AG04450 (cell line): Measurements from ENCODE around the gene MFAP2. TPM values are rescaled to one million over a fixed set of nuclear protein-coding genes. Genes with fewer than 3 reads are reported as not detected.

Source experiments
- CTCF ChIA-PET: fragments of 300-600, 350-600 bp; formaldehyde crosslinking; extraction: SDS; loops from one replicate; lab custom pipeline; 2022; ENCODE audit warnings: antibody characterized with exemption, inconsistent platforms; lab: Charles Lee
- POLR2A ChIA-PET: fragments of 350-600 bp; formaldehyde crosslinking; extraction: SDS; loops from one replicate; lab custom pipeline; 2021; ENCODE audit warnings: antibody characterized with exemption, inconsistent platforms; lab: Yijun Ruan, JAX
- DNase-seq: peaks from one replicate; pipeline ENCODE4 v3.0.0-alpha.2; 2011; ENCODE audit warnings: low read depth, low spot score
- H3K27ac ChIP-seq: one replicate; pipeline ENCODE4 v1.5.1; 2012; ENCODE audit warnings: low read depth, low read length, control low read depth
- H3K27me3 ChIP-seq: one replicate; pipeline ENCODE4 v1.6.0; 2012; ENCODE audit warnings: low read length; ENCODE audit not compliant: control insufficient read depth, insufficient read depth
- H3K4me3 ChIP-seq: 2 replicates; pipeline ENCODE4 v1.5.1; 2011; ENCODE audit warnings: mild to moderate bottlenecking, low read depth, low read length, control low read depth
- H3K9me3 ChIP-seq: 2 replicates; pipeline ENCODE4 v1.5.1; 2012; ENCODE audit warnings: low read length; ENCODE audit not compliant: control insufficient read depth, insufficient read depth
- polyA plus RNA-seq: library from polyadenylated mRNA; depleted of rRNA; stranded (reverse); fragments of >200 nt; gene quantifications from 2 replicates; pipeline ENCODE4 v1.2.3, GENCODE V29; 2011
- TF ChIP-seq, protein P1 (sequence below): IDR thresholded peaks from 2 replicates; pipeline ENCODE4 v1.5.1; 2011; ENCODE audit warnings: low read depth, low read length, control low read depth, inconsistent platforms

Gene MFAP2
- polyA plus RNA-seq, 1 experiment, result 30.9 TPM

DNA sequence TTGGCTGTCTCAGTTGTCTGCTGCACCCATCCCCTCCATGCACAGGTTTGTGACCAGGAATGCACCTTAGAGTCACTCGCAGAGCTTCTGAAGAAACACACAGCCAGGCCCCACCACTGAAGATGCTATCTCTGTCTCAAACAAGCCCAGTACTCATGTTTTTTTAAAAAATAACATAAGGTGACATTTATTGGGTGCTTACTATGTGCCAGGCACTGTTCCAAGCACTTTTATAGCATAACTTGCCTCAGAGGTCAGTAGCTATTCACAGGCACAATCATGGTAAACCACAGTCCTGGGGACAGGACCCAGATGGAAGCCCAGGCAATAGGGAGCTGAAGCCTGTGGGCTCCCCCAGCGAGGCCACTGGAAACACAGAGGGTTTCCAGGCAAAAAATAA lies 40.1 kb upstream of the MFAP2 start:
- Histone ChIP-seq H3K27ac (no peak overlapping the region), H3K27me3 (no peaks in the 10 kb centered on the region), H3K9me3 (no peaks in the 10 kb centered on the region), H3K4me3 (no peak overlapping the region)
- no peak for DNase-seq
- POLR2A ChIA-PET, result no interaction called here
- TF ChIP-seq, protein P1, sequence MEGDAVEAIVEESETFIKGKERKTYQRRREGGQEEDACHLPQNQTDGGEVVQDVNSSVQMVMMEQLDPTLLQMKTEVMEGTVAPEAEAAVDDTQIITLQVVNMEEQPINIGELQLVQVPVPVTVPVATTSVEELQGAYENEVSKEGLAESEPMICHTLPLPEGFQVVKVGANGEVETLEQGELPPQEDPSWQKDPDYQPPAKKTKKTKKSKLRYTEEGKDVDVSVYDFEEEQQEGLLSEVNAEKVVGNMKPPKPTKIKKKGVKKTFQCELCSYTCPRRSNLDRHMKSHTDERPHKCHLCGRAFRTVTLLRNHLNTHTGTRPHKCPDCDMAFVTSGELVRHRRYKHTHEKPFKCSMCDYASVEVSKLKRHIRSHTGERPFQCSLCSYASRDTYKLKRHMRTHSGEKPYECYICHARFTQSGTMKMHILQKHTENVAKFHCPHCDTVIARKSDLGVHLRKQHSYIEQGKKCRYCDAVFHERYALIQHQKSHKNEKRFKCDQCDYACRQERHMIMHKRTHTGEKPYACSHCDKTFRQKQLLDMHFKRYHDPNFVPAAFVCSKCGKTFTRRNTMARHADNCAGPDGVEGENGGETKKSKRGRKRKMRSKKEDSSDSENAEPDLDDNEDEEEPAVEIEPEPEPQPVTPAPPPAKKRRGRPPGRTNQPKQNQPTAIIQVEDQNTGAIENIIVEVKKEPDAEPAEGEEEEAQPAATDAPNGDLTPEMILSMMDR, result no peak
- CTCF ChIA-PET, result interaction anchor here (0.8 kb wide), 1 partner anchor 26 kb away, joined by 4 read pairs; no protein-coding TSS in a partner anchor

DNA sequence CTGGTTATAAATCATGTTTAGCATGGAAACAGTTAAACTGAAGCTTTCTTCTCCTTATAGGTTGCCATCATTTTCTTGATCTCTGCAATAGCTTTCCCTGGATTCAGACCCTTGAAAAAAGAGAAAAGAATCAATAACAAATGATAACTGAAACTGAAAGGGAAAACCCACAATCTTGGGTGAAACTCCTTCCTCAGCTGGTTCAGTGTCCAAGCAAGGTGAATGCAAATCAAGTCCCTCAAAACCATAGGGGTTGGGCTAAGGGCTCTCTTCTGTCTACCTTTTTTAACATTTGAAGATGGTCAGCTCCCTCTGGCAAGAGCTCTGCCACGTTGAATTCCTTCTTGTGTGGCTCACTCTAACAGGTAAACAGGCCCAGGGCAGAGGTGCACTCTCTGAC lies 38.4 kb upstream of the MFAP2 start:
- Histone ChIP-seq H3K9me3 (no peaks in the 10 kb centered on the region), H3K4me3 (no peak overlapping the region), H3K27ac (no peak overlapping the region), H3K27me3 (no peaks in the 10 kb centered on the region)
- TF ChIP-seq, protein P1, result no peak
- DNase-seq, result no peak
- ChIA-PET POLR2A (no interaction called here), CTCF (interaction anchor here (0.7 to 1.0 kb wide), 2 partner anchors 25 to 67 kb away, joined by 4 to 5 read pairs; no protein-coding TSS in a partner anchor)

DNA sequence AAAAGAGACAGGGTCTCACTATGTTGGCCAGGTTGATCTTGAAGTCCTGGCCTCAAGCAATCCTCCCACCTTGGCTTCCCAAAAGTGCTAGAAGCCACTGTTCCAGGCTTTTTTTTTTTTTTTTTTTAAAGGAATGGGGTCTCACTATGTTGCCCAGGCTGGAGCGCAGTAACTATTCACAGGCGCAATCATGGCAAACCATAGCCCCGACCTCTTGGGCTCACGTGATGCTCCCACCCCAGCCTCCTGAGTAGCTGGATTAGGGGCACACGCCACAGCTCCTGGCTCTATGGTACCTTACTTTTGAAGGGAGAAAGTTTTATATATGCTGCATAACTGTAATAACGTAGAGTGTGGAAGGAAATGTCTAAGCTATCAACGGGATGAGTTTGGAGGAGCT lies 37.0 kb upstream of the MFAP2 start:
- Histone ChIP-seq H3K4me3 (no peak overlapping the region), H3K27me3 (no peaks in the 10 kb centered on the region), H3K27ac (no peak overlapping the region), H3K9me3 (no peaks in the 10 kb centered on the region)
- ChIA-PET POLR2A (no interaction called here), CTCF (no interaction called here)
- no peak for DNase-seq
- TF ChIP-seq, protein P1, result no peak

DNA sequence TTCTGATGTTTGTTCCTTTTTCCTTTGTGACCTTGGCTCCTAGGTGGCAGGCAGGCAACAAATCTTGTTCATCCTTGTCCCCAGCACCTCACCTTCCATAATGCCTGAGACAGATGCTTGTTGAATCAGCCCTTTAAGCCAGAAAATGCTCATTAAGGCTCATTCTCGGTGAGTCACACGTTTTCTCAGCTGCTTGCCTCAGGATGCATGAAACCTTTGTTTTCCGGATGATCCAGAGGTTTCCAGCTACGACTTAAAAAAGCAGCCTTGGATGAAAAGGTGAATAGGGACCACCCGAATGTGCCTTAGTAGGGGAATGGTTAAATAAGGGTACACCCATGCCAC lies 35.9 kb upstream of the MFAP2 start:
- DNase-seq, result no peak
- no peaks in the 10 kb centered on the region for H3K27me3 ChIP-seq
- ChIA-PET POLR2A (no interaction called here), CTCF (interaction anchor here (0.7 to 1.5 kb wide), 2 partner anchors 47 to 56 kb away, joined by 3 to 4 read pairs; no protein-coding TSS in a partner anchor)
- H3K9me3 ChIP-seq, result no peaks in the 10 kb centered on the region; the same call in 1 of the 2 replicates
- TF ChIP-seq, protein P1, result no peak
- no peak overlapping the region for H3K27ac ChIP-seq
- no peak overlapping the region for H3K4me3 ChIP-seq

DNA sequence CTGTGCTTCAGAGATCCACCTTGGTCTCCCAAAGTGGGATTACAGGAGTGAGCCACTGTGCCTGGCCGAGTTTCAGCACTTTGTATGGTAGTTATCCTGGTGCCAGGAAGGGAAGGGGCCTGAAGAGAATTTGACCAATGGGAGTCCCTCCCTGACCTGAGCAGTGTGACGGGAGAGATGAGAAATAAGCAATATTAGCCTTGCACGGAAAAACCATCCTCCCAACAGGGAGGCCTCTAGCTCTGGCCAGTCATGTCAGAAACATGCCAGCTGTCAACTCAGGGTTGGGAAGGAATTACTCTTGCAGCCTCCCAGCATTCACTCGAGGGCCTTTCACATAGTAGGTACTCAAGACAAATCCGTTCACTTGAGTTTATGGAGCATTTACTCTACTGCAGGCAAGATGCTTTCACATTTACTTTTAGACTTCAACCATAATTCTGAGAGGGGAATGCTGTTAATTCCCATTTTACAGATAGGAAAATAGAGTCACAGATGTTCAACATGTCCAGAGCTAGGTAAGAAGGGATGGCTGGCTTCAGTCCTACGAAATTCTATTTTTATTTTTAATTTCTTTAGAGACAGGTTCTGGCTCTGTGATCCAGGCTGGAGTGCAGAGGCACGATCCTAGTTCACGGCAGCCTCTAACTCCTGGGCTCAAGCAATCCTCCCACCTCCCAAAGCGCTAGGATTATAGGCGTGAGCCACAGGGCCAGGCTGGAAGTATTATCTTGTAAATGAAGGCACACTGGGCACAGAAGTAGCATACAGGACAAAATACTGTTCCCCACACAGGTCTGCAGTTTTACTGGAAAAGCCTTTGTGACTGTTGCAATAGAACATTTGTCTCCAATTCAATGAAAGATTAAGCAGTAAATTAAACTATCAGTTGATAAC lies 34.5 kb upstream of the MFAP2 start:
- no peak overlapping the region for H3K4me3 ChIP-seq
- POLR2A ChIA-PET, result interaction anchor here (0.7 kb wide), 1 partner anchor 18 kb away, joined by 5 read pairs; no protein-coding TSS in a partner anchor
- H3K27me3 ChIP-seq, result no peaks in the 10 kb centered on the region
- DNase-seq, result no peak
- no peaks in the 10 kb centered on the region; the same call in 1 of the 2 replicates for H3K9me3 ChIP-seq
- TF ChIP-seq, protein P1, result no peak
- CTCF ChIA-PET, result interaction anchor here (1.5 to 1.8 kb wide), 2 partner anchors 54 to 63 kb away, joined by 4 to 7 read pairs; no protein-coding TSS in a partner anchor
- no peak overlapping the region for H3K27ac ChIP-seq
